ENCODE results near the gene CFAP99. TPM values are rescaled to one million over a fixed set of nuclear protein-coding genes. Genes with fewer than 3 reads are reported as not detected.

Gene CFAP99
- polyA plus RNA-seq, 3 donors, result 0.15 to 0.27 TPM; not detected in 1

DNA sequence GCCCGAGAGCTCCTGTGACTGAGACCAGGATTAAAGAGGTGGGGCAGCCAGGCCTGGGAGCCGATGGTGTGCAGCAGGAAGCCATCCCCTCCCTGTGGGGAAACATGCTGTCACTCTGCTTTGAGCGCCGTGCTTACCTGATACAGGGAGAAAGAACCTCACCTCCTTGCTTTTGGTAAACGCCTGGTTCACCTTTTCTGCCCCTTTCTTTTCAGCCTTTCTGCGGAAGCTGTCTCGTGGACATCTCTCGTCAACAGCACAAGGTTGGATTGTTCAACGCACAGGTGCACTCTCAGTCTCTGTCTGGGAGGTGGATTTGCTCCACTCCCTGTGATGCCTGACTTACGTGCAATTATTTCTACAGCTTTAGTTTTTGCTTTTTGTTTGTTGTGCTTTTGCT, 12.3 kb upstream of the CFAP99 start:
- H4K20me1 ChIP-seq (ENCODE audit: insufficient read depth, low read length), result peaks cover 14% of the 10 kb centered on the region
- TF ChIP-seq, protein P1, sequence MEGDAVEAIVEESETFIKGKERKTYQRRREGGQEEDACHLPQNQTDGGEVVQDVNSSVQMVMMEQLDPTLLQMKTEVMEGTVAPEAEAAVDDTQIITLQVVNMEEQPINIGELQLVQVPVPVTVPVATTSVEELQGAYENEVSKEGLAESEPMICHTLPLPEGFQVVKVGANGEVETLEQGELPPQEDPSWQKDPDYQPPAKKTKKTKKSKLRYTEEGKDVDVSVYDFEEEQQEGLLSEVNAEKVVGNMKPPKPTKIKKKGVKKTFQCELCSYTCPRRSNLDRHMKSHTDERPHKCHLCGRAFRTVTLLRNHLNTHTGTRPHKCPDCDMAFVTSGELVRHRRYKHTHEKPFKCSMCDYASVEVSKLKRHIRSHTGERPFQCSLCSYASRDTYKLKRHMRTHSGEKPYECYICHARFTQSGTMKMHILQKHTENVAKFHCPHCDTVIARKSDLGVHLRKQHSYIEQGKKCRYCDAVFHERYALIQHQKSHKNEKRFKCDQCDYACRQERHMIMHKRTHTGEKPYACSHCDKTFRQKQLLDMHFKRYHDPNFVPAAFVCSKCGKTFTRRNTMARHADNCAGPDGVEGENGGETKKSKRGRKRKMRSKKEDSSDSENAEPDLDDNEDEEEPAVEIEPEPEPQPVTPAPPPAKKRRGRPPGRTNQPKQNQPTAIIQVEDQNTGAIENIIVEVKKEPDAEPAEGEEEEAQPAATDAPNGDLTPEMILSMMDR (IDR thresholded peaks at IDR 0.05), result no peak
- no peaks in the 10 kb centered on the region for H3K9me3 ChIP-seq (replicated peaks in 1 of 2; ENCODE audit: control insufficient read depth in 1 of 2, insufficient read depth in 1 of 2, low read length in 2 of 2)
- no peak overlapping the region for H3K4me3 ChIP-seq (replicated peaks in 1 of 3; ENCODE audit: low read depth in 2 of 3, low read length in 3 of 3)
- DNase-seq, result no peak
- no peak overlapping the region for H3K9ac ChIP-seq (ENCODE audit: insufficient read depth, low read length, poor library complexity, severe bottlenecking)
- H3K4me2 ChIP-seq (replicated peaks; ENCODE audit: extremely low read depth, low read length, poor library complexity, severe bottlenecking), result no peak overlapping the region
- no peak overlapping the region for H3K4me3 Mint-ChIP-seq
- H3K36me3 Mint-ChIP-seq, result no peaks in the 10 kb centered on the region
- H3K79me2 ChIP-seq (ENCODE audit: insufficient read depth, low read length), result no peaks in the 10 kb centered on the region
- intact Hi-C loops (cut with micrococcal nuclease), result no loop called here
- WGBS (ENCODE audit: insufficient coverage), result 92% methylated on average over 4 of the region's 10 CpGs
- peaks cover 5 to 21% of the 10 kb centered on the region in 2 donors for H3K4me1 ChIP-seq (ENCODE audit: control insufficient read depth in 1 of 2, insufficient read depth in 2 of 2, low read length in 2 of 2)
- no peak overlapping the region for H2AFZ ChIP-seq (ENCODE audit: insufficient read depth, low read depth, low read length, poor library complexity, severe bottlenecking)
- H3K4me1 Mint-ChIP-seq, result peaks cover 29% of the 10 kb centered on the region
- no peaks in the 10 kb centered on the region for H3K36me3 ChIP-seq (replicated peaks in 1 of 2; ENCODE audit: control insufficient read depth in 1 of 2, insufficient read depth in 2 of 2, low read length in 2 of 2)
- H3K27me3 ChIP-seq (ENCODE audit: control insufficient read depth in 2 of 2, insufficient read depth in 2 of 2, low read length in 2 of 2), result peaks cover 0 to 16% of the 10 kb centered on the region in 2 donors
- no peak overlapping the region for H3K27ac ChIP-seq (ENCODE audit: low read depth in 1 of 2, low read length in 2 of 2)
- peaks cover 20 to 23% (median 20%) of the 10 kb centered on the region in 3 donors for H3K27me3 Mint-ChIP-seq (ENCODE audit: low read depth in 3 of 3)
- peaks cover 0 to 6% (median 0%) of the 10 kb centered on the region in 7 donors for H3K9me3 Mint-ChIP-seq
- no peak overlapping the region for H3K27ac Mint-ChIP-seq

DNA sequence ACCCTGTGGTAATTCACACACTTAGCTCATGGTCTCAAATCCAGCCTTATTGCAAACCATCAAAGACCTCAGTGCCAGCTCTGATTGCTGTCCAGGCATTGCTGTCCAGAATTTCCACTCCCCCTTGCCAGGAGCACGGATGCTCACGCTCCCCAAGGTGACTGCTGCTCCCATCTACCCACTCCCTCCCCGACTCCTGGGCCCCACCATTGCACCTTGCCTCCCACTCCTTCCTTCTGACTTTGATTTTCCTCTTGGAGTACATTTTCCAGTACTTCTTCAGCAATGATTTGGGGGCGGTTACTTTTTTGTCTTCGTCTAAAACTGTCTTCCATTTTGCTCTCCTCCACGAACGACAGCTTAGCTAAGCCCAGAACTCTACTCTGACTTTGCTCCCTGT, 11.8 kb upstream of the CFAP99 start:
- H3K4me1 Mint-ChIP-seq, result peaks cover 27% of the 10 kb centered on the region

More for the DNA sequence above, 11.8 kb upstream of the CFAP99 start:
- no peak overlapping the region for H3K4me2 ChIP-seq (replicated peaks; ENCODE audit: extremely low read depth, low read length, poor library complexity, severe bottlenecking)
- peaks cover 0 to 4% (median 0%) of the 10 kb centered on the region in 7 donors for H3K9me3 Mint-ChIP-seq
- H3K36me3 ChIP-seq (replicated peaks in 1 of 2; ENCODE audit: control insufficient read depth in 1 of 2, insufficient read depth in 2 of 2, low read length in 2 of 2), result no peaks in the 10 kb centered on the region
- TF ChIP-seq, protein P1 (IDR thresholded peaks at IDR 0.05), result no peak
- H3K4me3 Mint-ChIP-seq, result no peak overlapping the region
- no peak overlapping the region for H2AFZ ChIP-seq (ENCODE audit: insufficient read depth, low read depth, low read length, poor library complexity, severe bottlenecking)
- H3K4me1 ChIP-seq (ENCODE audit: control insufficient read depth in 1 of 2, insufficient read depth in 2 of 2, low read length in 2 of 2), result peaks cover 8 to 22% of the 10 kb centered on the region in 2 donors
- H3K27ac Mint-ChIP-seq, result peak overlapping the region in 1 of 7 donors; percentile 28
- H3K79me2 ChIP-seq (ENCODE audit: insufficient read depth, low read length), result no peaks in the 10 kb centered on the region
- no peak overlapping the region for H3K9ac ChIP-seq (ENCODE audit: insufficient read depth, low read length, poor library complexity, severe bottlenecking)
- peaks cover 9% of the 10 kb centered on the region for H4K20me1 ChIP-seq (ENCODE audit: insufficient read depth, low read length)
- H3K9me3 ChIP-seq (replicated peaks in 1 of 2; ENCODE audit: control insufficient read depth in 1 of 2, insufficient read depth in 1 of 2, low read length in 2 of 2), result no peaks in the 10 kb centered on the region
- H3K4me3 ChIP-seq (replicated peaks in 1 of 3; ENCODE audit: low read depth in 2 of 3, low read length in 3 of 3), result no peak overlapping the region
- intact Hi-C loops (cut with micrococcal nuclease), result no loop called here
- H3K27me3 ChIP-seq (ENCODE audit: control insufficient read depth in 2 of 2, insufficient read depth in 2 of 2, low read length in 2 of 2), result peaks cover 0 to 11% of the 10 kb centered on the region in 2 donors
- DNase-seq, result no peak
- no peak overlapping the region for H3K27ac ChIP-seq (ENCODE audit: low read depth in 1 of 2, low read length in 2 of 2)
- no peaks in the 10 kb centered on the region for H3K36me3 Mint-ChIP-seq
- H3K27me3 Mint-ChIP-seq (ENCODE audit: low read depth in 3 of 3), result peaks cover 15 to 18% (median 17%) of the 10 kb centered on the region in 3 donors
- WGBS (ENCODE audit: insufficient coverage), result 88% methylated on average over 7 of the region's 7 CpGs
